Calu3 (cell line): ENCODE results near the gene FILIP1. TPM values are rescaled to one million over a fixed set of nuclear protein-coding genes. Genes with fewer than 3 reads are reported as not detected.

ENCODE experiments used
- BruUV-seq: library from RNA; stranded (reverse); fragments of 400-500 nt; replicated peaks from 2 replicates; lab custom pipeline; 2021; lab: Mats Ljungman, UMichigan
- CTCF ChIA-PET: fragments of 300-600 bp; sonication (Branson Sonifier 250); formaldehyde crosslinking; loops from one replicate; lab custom pipeline; 2022; ENCODE audit warnings: antibody characterized with exemption; lab: Charles Lee
- DNase-seq: peaks from one replicate; pipeline ENCODE4 v3.0.0; 2022
- H3K27ac Mint-ChIP-seq: one replicate; pipeline ENCODE4 v1.8.0; 2022; ENCODE audit warnings: mixed read lengths; ENCODE audit not compliant: unreplicated experiment
- H3K27me3 Mint-ChIP-seq: one replicate; pipeline ENCODE4 v1.8.0; 2022; ENCODE audit warnings: mixed read lengths; ENCODE audit not compliant: unreplicated experiment
- H3K36me3 Mint-ChIP-seq: one replicate; pipeline ENCODE4 v1.8.0; 2022; ENCODE audit warnings: mild to moderate bottlenecking, moderate library complexity, mixed read lengths; ENCODE audit not compliant: insufficient read depth, unreplicated experiment
- H3K4me1 Mint-ChIP-seq: one replicate; pipeline ENCODE4 v1.8.0; 2022; ENCODE audit warnings: mild to moderate bottlenecking, low read depth, mixed read lengths; ENCODE audit not compliant: unreplicated experiment
- H3K4me3 Mint-ChIP-seq: one replicate; pipeline ENCODE4 v1.8.0; 2022; ENCODE audit warnings: mild to moderate bottlenecking, low read depth, moderate library complexity, mixed read lengths; ENCODE audit not compliant: unreplicated experiment
- H3K9me3 Mint-ChIP-seq: one replicate; pipeline ENCODE4 v1.8.0; 2022; ENCODE audit warnings: low read depth, mixed read lengths; ENCODE audit not compliant: unreplicated experiment
- CTCF ChIP-seq: fragments of 200-600 bp; IDR thresholded peaks from one replicate; pipeline ENCODE4 v1.8.0; 2022; ENCODE audit warnings: antibody characterized with exemption; ENCODE audit not compliant: unreplicated experiment
- intact Hi-C: fragments of 100-400 bp; cut with micrococcal nuclease; formaldehyde crosslinking; loops from one replicate; pipeline ENCODE4 v1.10.0; 2022; ENCODE audit not compliant: unreplicated experiment
- total RNA-seq: library from RNA; stranded (reverse); gene quantifications from 2 replicates; pipeline ENCODE4 v1.2.3, GENCODE V29; 2022

Gene FILIP1
- total RNA-seq, 1 experiment from 2014 or later: not detected

- Mint-ChIP-seq H3K9me3 (no peaks in the 10 kb centered on the region), H3K36me3 (no peaks in the 10 kb centered on the region), H3K4me1 (no peaks in the 10 kb centered on the region), H3K27ac (no peak overlapping the region), H3K4me3 (no peak overlapping the region), H3K27me3 (no peaks in the 10 kb centered on the region)
- CTCF ChIA-PET: no interaction called here
- no peak for DNase-seq
- TF ChIP-seq CTCF: no peak
- intact Hi-C loops: no loop called here
- BruUV-seq: no TSS peak
Observed at GRCh38 chr6:75331151-75331550, 162.4 kb downstream of the FILIP1 start.

- no peak for DNase-seq
- H3K27me3 Mint-ChIP-seq: no peaks in the 10 kb centered on the region
- intact Hi-C loops: no loop called here
- no peak for TF ChIP-seq CTCF
- H3K27ac Mint-ChIP-seq: no peak overlapping the region
- H3K9me3 Mint-ChIP-seq: no peaks in the 10 kb centered on the region
- no peaks in the 10 kb centered on the region for H3K36me3 Mint-ChIP-seq
- no peak overlapping the region for H3K4me3 Mint-ChIP-seq
- CTCF ChIA-PET: no interaction called here
- no TSS peak for BruUV-seq
- H3K4me1 Mint-ChIP-seq: no peaks in the 10 kb centered on the region
Observed at GRCh38 chr6:75329703-75330102, 163.9 kb downstream of the FILIP1 start.

- TF ChIP-seq CTCF: no peak
- DNase-seq: no peak
- no peaks in the 10 kb centered on the region for H3K4me1 Mint-ChIP-seq
- no peak overlapping the region for H3K4me3 Mint-ChIP-seq
- no peaks in the 10 kb centered on the region for H3K36me3 Mint-ChIP-seq
- H3K27me3 Mint-ChIP-seq: no peaks in the 10 kb centered on the region
- H3K9me3 Mint-ChIP-seq: no peaks in the 10 kb centered on the region
- no peak overlapping the region for H3K27ac Mint-ChIP-seq
- BruUV-seq: no TSS peak
- CTCF ChIA-PET: no interaction called here
- intact Hi-C loops: no loop called here
Observed at GRCh38 chr6:75327807-75328206, 165.8 kb downstream of the FILIP1 start.

GRCh38 chr6:75326557-75327258 lies 166.9 kb downstream of the FILIP1 start:
- Mint-ChIP-seq H3K36me3 (no peaks in the 10 kb centered on the region), H3K4me3 (no peak overlapping the region), H3K9me3 (no peaks in the 10 kb centered on the region), H3K27ac (no peak overlapping the region), H3K4me1 (no peaks in the 10 kb centered on the region), H3K27me3 (no peaks in the 10 kb centered on the region)
- CTCF ChIA-PET: interaction anchor here (0.6 to 1.2 kb wide), 4 partner anchors 23 to 86 kb away, joined by 3 to 4 read pairs (median 4); no protein-coding TSS in a partner anchor
- intact Hi-C loops: no loop called here
- DNase-seq: no peak
- no TSS peak for BruUV-seq
- no peak for TF ChIP-seq CTCF
